NT2/D1 (cell line): ENCODE data around the gene MRPS16.

ENCODE experiments used
- DNase-seq: peaks from one replicate; pipeline ENCODE4 v3.0.0-alpha.2; 2011; ENCODE audit warnings: low read depth, low spot score
- H3K27me3 ChIP-seq: 2 replicates; pipeline ENCODE4 v1.6.0; 2011; ENCODE audit warnings: mild to moderate bottlenecking; ENCODE audit not compliant: insufficient read length, insufficient read depth
- H3K36me3 ChIP-seq: 2 replicates; pipeline ENCODE4 v1.6.1; 2011; ENCODE audit warnings: mild to moderate bottlenecking, low read length, mixed read lengths; ENCODE audit not compliant: insufficient read depth, insufficient read length
- H3K4me1 ChIP-seq: 2 replicates; pipeline ENCODE4 v1.5.1; 2011; ENCODE audit not compliant: insufficient read depth, insufficient read length
- H3K4me3 ChIP-seq: 2 replicates; pipeline ENCODE4 v1.5.1; 2011; ENCODE audit warnings: low read depth; ENCODE audit not compliant: insufficient read length
- H3K9ac ChIP-seq: 2 replicates; pipeline ENCODE4 v1.6.0; 2011; ENCODE audit warnings: low read depth; ENCODE audit not compliant: insufficient read length
- H3K9me3 ChIP-seq: 2 replicates; pipeline ENCODE4 v1.5.1; 2011; ENCODE audit warnings: mild to moderate bottlenecking, low read length; ENCODE audit not compliant: insufficient read depth
- SUZ12 ChIP-seq: IDR thresholded peaks from 2 replicates; pipeline ENCODE4 v1.6.1; 2011; ENCODE audit not compliant: insufficient read length, insufficient read depth; ENCODE audit errors: extremely low read depth
- YY1 ChIP-seq: IDR thresholded peaks from 2 replicates; pipeline ENCODE4 v1.6.1; 2011; ENCODE audit not compliant: insufficient read length, insufficient read depth
- ZNF274 ChIP-seq: IDR thresholded peaks from 2 replicates; pipeline ENCODE4 v1.6.1; 2011; ENCODE audit warnings: mild to moderate bottlenecking, low read depth, low read length

Gene MRPS16

GRCh38 chr10:73238990-73239566 lies 13.4 kb downstream of the MRPS16 start:
- no peak overlapping the region for H3K9ac ChIP-seq
- H3K36me3 ChIP-seq: peaks cover 86% of the 10 kb centered on the region

GRCh38 chr10:73234695-73235094 lies 17.7 kb downstream of the MRPS16 start:
- TF ChIP-seq ZNF274 (no peak), YY1 (no peak), SUZ12 (no peak)
- H3K4me3 ChIP-seq: no peak overlapping the region
- no peaks in the 10 kb centered on the region for H3K4me1 ChIP-seq
- H3K9ac ChIP-seq: no peak overlapping the region
- H3K27me3 ChIP-seq: no peaks in the 10 kb centered on the region
- DNase-seq: no peak
- H3K36me3 ChIP-seq: peaks cover 75% of the 10 kb centered on the region
- no peaks in the 10 kb centered on the region for H3K9me3 ChIP-seq

More at GRCh38 chr10:73238990-73239566, 13.4 kb downstream of the MRPS16 start:
- no peaks in the 10 kb centered on the region for H3K27me3 ChIP-seq
- H3K9me3 ChIP-seq: no peaks in the 10 kb centered on the region
- no peak overlapping the region for H3K4me3 ChIP-seq
- TF ChIP-seq YY1 (no peak), ZNF274 (no peak), SUZ12 (no peak)
- no peak for DNase-seq
- no peaks in the 10 kb centered on the region for H3K4me1 ChIP-seq

- Histone ChIP-seq H3K27me3 (no peaks in the 10 kb centered on the region), H3K4me1 (no peaks in the 10 kb centered on the region), H3K9ac (no peak overlapping the region), H3K9me3 (no peaks in the 10 kb centered on the region), H3K4me3 (no peak overlapping the region), H3K36me3 (peaks cover 67% of the 10 kb centered on the region)
- TF ChIP-seq YY1 (no peak), ZNF274 (no peak), SUZ12 (no peak)
- no peak for DNase-seq
These were observed 18.6 kb downstream of the MRPS16 start for GRCh38 chr10:73233883-73234282.

- TF ChIP-seq SUZ12: no peak
- TF ChIP-seq YY1: no peak
- no peak for TF ChIP-seq ZNF274
- no peaks in the 10 kb centered on the region for H3K27me3 ChIP-seq
- DNase-seq: no peak
- no peaks in the 10 kb centered on the region for H3K9me3 ChIP-seq
- H3K4me3 ChIP-seq: no peak overlapping the region
- no peaks in the 10 kb centered on the region for H3K4me1 ChIP-seq
- H3K36me3 ChIP-seq: peaks cover 58% of the 10 kb centered on the region
- no peak overlapping the region for H3K9ac ChIP-seq
These were observed 19.6 kb downstream of the MRPS16 start for GRCh38 chr10:73232887-73233286.

- no peaks in the 10 kb centered on the region for H3K27me3 ChIP-seq
- TF ChIP-seq YY1 (no peak), ZNF274 (no peak), SUZ12 (no peak)
- no peak for DNase-seq
- H3K4me3 ChIP-seq: no peak overlapping the region
- peaks cover 34% of the 10 kb centered on the region for H3K36me3 ChIP-seq
- no peaks in the 10 kb centered on the region for H3K4me1 ChIP-seq
- no peak overlapping the region for H3K9ac ChIP-seq
- no peaks in the 10 kb centered on the region for H3K9me3 ChIP-seq
These were observed 22.9 kb downstream of the MRPS16 start for GRCh38 chr10:73229567-73229966.

GRCh38 chr10:73228247-73228646 lies 24.2 kb downstream of the MRPS16 start:
- Histone ChIP-seq H3K9ac (no peak overlapping the region), H3K36me3 (peaks cover 22% of the 10 kb centered on the region), H3K27me3 (no peaks in the 10 kb centered on the region), H3K9me3 (no peaks in the 10 kb centered on the region), H3K4me3 (no peak overlapping the region), H3K4me1 (no peaks in the 10 kb centered on the region)
- no peak for DNase-seq
- TF ChIP-seq SUZ12 (no peak), YY1 (no peak), ZNF274 (no peak)

- no peak for TF ChIP-seq YY1
- no peak for TF ChIP-seq ZNF274
- no peak for TF ChIP-seq SUZ12
- H3K4me1 ChIP-seq: no peaks in the 10 kb centered on the region
- DNase-seq: no peak
- H3K9ac ChIP-seq: no peak overlapping the region
- H3K27me3 ChIP-seq: no peaks in the 10 kb centered on the region
- H3K4me3 ChIP-seq: no peak overlapping the region
- no peaks in the 10 kb centered on the region for H3K9me3 ChIP-seq
- H3K36me3 ChIP-seq: peaks cover 7% of the 10 kb centered on the region
These were observed 25.8 kb downstream of the MRPS16 start for GRCh38 chr10:73226663-73227062.
